Stimulated activated CD8-positive, alpha-beta memory T cell treated with anti-CD3 and anti-CD28 coated beads, Interleukin-15, amount 100 ng/mL, for 24 hours (primary cell): ENCODE results near the gene ARL8A.

Experiments
- DNase-seq: peaks from one replicate; pipeline ENCODE4 v3.0.0-alpha.2; 2020; ENCODE audit warnings: low read depth

Gene ARL8A

DNA sequence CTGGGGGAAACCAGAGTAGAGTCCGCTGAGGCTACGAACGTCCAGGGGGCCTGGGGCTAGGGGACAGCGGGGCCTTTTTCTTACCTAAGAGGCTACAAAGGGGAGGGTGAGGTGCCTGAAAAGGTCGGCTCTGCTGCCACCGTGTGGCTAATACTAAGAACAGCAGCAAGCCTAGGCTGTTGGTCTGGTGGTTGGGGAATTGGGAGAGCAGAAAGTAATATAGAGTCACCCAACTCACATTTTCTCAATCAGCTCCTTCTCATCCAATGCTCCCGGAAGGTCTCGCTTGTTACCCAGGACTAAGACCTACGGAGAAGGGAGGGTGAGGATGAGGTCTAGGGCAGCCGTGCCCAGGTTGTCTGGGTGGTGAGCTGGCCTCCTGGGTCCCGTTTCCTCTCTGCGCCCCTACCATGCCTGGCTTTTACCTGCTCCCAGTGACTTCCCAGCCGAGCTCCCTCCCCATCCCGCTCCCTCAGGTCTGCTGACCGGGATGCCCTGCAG, 9.3 kb downstream of the ARL8A start:
- DNase-seq = no peak

DNA sequence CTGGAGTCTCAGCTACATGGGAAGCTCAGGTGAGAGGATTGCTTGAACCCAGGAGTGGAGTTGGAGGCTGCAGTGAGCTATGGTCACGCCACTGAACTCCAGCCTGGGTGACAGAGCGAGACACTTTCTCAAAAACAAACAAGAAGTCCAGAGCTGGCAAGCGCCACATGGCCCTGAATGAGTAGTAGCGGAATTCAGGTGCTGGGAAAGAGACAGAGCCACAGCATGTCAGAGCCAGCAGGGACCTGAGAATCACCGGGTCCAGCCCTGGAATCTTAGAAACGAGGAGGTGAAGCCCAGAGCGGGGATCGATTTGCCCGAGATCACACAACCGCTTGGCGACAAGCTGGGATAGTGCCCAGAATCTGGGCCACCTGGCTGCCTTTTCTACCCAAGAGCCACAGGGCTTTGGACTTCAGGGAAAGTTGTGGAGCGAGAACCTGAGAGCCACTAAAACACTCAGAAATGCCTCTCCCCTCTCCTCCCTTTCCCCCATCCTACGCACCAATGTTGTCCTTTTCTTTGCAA, 9.8 kb downstream of the ARL8A start:
- no peak for DNase-seq

DNA sequence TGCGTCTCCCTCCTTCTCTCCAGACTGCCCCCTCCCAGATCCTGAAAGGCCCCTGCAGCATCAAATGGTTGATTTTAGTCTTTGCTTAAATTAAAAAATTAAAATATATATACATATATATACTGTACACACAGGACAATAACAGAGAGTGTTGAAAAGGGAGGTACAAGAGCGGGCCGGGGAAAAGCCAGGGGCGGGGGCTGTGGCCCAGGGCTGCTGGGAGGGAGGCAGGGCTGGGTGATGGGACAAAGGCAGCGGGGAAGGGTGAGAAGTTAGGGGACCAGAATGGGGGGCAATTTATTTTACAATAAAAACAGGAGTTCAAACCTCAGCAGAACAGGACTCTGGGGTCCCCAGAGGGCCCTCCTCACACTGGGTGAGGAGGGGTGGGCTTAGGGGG, 10.5 kb downstream of the ARL8A start:
- DNase-seq = no peak

DNA sequence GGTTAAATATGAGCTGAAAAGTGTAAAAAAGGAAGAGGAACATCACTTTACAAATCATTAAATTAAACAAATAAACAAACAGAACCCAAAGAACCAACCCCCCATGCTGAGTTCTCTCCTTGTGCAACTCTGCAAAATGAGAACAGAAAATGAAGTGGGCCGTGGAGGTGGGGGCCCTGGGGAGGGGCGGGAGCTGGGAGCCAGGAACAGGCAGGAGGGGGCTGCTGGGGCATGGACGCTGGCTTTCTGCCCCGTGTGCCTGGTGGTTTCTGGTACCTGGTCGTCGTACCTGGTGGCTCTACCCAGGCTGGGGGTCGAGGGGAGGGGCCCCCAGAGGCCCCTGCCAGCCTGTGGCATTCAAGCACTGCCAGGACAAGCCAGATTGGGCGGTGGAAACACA, 11.0 kb downstream of the ARL8A start:
- no peak for DNase-seq

DNA sequence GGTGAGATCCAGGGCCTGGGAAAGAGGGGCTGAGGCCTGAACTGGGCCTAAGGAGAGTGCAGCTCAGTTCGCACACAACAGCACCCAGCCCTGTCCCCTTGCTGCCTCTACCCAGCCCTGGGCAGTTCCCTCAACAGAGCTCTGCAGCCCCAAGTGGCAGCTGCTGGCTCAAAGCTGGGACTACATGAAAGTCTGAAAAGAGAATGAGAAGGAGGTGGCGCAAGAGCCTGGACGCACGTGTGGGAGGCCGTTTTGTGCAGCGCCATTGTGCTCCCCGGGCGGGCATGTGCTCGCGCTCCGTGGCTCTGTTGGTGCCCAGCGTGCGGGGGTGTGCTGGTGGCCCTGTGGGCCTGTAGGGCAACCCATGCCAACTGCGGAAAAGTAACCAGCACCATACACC, 11.5 kb downstream of the ARL8A start:
- no peak for DNase-seq

DNA sequence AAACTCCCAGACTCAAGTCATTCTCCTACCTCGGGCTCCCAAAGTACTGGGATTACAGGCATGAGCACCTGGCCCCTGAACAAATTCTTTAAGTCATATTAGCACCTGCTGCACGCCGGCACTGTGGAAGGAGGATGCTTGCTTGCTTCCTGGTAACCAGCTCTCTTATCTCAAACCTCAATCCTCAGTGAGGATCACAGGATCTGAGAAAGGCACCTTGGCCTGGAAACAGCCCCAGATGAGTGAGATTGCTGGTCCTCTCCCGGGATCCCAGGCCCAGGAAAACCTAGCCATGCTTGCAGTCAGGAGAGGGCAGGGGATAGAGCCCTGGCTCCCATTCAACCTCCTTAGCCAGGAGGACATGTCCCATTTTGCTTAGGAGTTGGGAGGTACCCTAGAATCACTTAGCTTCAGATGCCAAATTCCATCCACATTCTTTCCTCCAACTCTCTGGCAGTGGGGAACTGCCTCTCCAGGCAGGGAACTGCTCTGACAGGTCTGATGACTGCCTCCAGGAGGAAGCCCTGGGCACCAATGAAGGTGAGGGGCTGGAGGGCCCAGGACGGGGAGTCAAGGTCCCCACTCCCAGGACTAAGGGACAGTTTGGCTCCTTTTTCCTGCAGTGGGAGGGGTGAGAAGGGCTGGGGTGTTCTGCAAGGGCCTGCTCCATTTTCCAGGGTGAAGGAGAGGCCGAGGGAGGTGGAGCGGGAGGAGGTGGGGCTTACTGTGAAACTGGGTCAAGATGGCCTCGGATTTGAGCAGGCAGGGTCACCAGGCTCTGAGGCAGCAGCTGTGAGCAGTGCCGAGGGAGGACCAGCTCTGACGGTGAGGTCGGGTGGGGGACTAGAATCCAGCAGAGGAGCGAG, 12.3 kb downstream of the ARL8A start:
- DNase-seq = no peak

DNA sequence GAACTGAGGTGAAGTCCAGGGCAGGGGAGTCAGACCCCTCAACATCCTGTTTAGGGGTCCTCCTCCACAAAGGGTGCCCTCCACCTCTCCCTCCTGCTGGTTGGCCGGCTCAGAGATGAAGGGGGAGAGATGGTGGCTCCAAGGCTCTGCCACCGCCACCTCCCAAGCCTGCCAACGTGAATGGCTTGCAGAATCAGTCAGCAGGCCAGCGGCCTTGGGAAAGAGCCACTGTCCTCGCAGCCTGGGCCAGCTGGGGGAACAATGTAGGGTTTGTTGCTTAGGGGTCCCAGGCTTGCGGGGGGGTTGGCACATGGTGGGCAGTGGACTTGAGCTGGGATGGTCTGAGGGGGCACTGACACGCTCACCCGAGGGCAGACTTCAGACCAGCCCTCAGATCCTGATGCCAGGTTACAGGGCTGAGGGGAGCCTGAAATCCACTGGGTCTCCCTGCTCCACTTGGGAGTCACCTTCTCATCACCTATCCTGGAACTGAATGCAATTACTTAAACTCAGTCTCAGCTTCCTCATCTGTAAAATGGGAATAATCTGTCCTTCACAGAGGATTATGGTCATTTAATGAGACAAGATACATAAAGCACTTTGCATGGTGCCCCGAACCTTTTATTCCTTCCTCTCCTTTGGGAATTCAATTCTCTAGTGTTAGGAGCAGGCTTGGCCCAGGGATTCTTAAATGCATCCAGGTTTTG, 13.6 kb downstream of the ARL8A start:
- no peak for DNase-seq

DNA sequence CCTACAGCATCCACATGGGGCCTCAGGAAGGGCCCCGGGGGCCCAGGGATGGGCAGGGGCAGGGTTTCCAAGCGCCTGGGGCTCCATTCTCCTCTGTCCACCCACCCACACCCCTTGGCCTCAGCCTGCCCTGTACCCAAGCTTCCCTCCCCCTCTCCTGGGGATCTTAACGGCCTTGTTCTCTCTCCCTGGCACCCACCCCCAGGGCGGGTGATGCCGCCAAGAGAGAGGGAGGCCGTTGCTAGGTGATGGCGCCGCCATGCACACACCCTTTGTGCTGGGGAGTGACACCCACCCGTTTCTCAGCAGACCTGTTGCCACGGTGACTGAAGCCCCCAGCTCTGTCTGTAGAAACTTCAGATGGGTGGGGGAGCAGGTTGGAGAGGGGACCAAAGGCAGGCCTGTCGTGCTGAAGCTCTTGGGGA, 14.2 kb downstream of the ARL8A start:
- no peak for DNase-seq

DNA sequence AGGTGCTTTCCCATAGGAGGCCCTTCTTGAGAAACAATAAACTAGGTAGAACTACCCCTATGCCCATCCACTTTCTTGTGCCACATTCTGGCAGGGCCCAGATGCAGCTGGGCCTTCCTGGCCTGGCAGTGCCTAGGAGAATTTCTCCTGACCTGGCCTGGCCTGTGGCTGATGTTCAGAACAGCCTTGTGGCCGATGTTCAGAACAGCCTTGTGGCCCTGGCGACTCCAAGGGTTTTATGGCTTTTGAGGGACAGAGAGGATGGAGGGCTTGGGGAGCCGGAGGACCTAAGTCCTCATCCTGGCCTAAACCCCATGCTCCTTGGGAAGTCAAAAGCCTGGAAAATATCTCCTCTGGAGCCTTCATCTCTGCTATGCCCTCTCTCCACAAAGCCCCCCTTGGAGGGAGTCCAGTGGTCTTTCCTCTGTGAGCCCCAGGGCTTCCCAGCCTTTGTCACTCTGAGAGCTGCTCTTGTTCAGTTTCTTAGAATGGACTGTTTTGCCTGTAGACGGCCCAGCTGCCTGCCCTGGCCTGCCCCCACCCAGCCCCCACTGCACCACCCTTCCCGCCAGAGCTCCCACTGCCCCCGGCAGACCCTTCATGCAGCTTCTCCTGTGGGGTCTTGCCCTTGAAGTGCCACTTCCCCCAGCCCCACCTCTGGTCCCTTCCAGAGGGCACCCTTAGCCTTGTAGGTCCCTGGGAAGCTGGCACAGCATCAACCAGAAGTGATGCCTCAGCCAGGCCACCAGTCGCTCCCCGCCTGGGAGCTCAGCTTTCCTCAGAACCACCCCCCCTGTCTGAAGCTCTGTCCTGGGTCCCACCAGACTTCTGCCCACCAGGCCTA, 14.9 kb downstream of the ARL8A start:
- DNase-seq = no peak

DNA sequence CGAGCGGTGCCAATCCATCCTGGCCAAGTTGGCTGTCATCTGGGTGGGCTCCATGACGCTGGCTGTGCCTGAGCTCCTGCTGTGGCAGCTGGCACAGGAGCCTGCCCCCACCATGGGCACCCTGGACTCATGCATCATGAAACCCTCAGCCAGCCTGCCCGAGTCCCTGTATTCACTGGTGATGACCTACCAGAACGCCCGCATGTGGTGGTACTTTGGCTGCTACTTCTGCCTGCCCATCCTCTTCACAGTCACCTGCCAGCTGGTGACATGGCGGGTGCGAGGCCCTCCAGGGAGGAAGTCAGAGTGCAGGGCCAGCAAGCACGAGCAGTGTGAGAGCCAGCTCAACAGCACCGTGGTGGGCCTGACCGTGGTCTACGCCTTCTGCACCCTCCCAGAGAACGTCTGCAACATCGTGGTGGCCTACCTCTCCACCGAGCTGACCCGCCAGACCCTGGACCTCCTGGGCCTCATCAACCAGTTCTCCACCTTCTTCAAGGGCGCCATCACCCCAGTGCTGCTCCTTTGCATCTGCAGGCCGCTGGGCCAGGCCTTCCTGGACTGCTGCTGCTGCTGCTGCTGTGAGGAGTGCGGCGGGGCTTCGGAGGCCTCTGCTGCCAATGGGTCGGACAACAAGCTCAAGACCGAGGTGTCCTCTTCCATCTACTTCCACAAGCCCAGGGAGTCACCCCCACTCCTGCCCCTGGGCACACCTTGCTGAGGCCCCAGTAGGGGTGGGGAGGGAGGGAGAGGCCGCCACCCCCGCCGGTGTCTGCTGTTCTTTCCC, 16.5 kb downstream of the ARL8A start:
- no peak for DNase-seq

DNA sequence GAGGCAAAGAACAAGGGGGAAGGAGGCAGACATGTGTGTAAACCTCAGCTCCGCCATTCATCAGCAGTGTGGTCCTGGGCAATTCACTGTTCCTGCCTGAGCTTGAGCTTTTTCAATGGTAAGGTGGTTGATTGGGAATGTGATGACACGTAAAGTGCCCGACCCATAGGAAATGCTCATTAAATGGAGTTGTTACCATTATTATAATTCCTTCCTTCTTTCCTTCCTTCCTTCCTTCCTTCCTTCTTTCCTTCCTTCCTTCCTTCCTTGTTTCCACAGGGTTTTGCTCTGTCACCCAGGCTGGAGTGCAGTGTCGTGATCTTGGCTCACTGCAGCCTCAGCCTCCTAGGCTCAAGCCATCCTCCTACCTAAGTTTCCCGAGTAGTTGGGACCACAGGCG, 17.5 kb downstream of the ARL8A start:
- DNase-seq = no peak

DNA sequence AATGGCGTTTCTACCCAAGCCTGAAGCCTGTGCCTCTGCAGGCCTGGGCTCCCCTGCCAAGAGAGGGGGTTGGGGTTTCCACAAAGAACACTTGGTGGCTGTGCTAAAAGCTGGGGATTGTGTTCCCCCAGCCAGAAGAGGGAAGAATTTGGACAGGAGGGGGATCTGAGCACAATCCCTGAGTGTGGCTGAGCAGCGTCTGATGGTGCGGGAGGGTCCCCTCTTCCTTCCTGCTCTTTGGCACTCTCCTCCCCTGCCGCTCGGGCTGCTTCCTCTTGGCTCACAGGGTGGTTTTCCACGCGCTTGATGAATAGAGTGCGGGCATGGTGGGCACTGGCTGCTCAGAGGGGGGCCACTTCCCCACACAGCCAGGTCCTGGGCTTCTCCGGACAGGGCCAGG, 18.1 kb downstream of the ARL8A start:
- no peak for DNase-seq

DNA sequence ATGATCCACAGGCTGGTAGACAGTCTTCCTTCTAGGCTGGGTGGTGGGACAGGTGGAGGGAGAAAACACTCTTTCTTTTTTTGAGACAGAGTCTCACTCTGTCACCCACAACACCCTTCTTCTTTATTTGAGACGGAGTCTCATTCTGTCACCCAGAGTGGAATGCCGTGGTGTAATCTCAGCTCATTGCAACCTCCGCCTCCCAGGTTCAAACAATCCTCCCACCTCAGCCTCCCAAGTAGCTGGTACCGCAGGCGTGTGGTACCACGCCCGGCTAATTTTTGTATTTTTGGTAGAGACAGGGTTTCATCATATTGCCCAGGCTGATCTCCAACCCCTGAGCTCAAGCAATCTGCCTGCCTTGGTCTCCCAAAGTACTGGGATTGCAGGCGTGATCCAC, 18.9 kb downstream of the ARL8A start:
- DNase-seq = no peak

DNA sequence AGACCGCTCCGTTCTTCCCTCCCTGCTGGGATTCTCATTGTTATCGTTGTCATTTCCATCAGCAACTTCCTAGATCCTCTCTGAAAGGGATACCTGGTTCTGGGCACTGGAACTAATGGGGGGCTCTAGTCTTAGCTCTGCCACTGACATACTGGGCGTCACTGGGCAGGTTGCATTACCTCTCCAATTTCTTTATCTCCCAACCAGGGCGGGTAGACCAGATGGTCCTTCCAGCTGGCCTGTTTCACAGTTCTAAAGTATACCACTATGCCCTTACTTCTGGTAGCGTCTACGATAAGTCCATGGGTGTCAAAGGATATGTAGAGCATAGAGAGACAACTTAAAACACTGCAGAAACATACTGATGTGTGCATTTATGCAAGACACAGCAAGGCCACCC, 20.4 kb downstream of the ARL8A start:
- no peak for DNase-seq

DNA sequence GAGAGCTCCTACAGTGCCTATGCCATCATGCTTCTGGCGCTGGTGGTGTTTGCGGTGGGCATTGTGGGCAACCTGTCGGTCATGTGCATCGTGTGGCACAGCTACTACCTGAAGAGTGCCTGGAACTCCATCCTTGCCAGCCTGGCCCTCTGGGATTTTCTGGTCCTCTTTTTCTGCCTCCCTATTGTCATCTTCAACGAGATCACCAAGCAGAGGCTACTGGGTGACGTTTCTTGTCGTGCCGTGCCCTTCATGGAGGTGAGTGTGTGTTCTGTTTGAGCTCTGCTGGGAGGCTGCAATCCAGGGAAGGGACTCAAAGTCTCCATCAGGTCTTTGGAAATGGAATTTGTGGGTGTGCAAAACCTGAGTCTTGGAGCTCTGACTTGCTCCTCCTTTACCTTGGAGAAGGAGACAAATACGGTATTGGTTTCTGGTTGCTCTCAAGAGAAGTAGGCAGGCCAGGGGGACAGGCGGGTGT, 21.2 kb downstream of the ARL8A start:
- DNase-seq = no peak

DNA sequence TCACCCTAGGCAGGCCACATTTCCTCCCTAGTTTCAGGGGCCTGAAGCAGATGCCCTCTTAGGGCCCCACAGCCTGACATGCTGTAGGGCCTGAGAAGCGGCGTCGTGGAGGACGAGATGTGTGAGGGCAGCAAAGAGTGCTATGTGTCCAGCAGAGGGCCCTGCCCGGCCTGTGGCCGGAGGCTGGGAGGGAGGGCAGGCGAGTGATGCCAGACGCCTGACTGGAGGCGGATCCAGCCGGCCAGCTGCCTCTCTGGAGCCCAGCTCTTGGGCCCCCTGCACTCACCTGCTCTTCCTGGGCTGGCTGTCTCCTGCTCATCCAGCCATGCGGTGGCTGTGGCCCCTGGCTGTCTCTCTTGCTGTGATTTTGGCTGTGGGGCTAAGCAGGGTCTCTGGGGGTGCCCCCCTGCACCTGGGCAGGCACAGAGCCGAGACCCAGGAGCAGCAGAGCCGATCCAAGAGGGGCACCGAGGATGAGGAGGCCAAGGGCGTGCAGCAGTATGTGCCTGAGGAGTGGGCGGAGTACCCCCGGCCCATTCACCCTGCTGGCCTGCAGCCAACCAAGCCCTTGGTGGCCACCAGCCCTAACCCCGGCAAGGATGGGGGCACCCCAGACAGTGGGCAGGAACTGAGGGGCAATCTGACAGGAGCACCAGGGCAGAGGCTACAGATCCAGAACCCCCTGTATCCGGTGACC, 21.8 kb downstream of the ARL8A start, which contains the start of gene GPR37L1:
Gene GPR37L1 (plus strand): TSS at position 279 of the 697 bp plus-strand sequence. CDS start 47 bp downstream, at position 326.
- no peak for DNase-seq

DNA sequence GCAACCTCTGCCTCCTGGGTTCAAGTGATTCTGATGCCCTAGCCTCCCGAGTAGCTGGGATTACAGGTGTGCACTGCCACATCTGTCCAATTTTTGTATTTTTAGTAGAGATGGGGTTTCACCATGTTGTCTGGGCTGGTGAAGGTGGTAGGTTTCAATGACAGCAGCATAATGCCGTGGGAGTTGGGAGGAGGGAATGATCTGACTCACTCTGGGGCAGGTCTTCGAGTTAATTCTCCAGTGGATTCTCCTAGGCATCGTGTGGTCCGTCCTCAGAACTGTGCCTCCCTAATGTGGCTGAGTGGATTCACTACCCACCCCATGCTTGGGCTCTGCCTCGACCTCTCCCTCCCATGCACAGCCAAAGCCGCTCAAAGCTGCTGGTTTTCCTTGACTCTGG, 23.5 kb downstream of the ARL8A start:
- no peak for DNase-seq

DNA sequence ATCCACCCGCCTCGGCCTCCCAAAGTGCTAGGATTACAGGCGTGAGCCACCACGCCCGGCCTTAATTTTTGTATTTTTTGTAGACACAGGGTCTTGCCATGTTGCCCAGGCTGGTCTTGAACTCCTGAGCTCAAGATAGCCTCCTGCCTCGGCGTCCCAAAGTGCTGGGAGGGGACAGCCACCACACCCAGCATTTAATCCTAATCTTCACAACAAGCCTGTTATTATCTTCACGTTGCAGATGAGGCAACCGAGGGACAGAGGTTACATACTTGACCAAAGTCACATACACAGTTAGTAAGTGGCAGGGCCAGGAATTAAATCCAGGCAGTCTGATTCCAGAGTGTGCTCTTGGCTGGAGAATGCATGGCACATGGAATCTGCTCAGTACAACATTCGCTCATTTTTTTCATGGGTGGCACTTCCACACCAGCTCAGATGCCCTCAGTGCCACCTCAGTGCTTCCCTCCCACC, 26.6 kb downstream of the ARL8A start:
- DNase-seq = no peak

DNA sequence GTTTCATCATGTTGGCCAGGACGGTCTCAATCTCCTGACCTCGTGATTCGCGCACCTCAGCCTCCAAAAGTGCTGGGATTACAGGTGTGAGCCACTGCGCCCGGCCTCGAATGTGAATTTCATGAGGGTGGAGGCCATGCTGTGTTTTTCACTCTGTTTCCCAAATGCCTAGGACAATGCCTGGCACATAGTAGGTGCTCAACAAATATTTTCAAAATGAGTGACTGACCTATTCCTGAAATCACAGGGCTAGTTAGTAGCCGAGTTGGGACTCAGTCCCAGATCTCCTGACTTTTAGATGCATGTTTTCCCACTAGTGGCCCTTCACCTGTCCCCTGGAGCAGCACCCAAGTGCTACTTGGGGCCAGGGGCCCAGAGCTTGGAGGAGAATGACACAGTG, 28.2 kb downstream of the ARL8A start:
- no peak for DNase-seq

DNA sequence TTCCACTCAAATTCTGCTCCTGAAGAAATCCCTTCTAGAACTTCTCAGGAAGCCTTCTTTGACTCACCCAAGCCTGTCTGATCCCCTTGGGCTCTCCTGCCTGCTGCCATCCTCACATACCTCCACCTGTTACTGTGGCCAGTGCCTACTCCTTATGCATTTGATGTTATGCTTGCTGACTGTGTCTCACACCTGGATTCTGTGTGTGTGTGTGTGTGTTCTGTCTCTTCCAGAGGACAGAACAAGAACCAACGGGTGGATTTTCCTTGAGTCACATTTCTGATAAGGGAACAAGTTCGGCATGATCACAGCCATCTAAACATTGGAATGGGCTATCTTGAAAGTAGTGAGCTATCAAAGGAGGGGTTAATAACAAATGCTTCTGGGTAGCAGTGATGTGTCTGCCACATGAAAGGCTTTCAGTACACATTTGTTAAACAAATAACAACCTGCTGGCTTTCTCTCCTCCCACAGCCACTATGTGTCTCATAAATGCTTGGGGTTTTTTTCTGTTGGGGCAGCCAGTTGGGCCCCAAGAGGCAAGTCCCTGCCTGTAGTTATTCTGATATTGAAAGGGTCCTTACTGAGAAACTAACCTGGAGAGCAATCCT, 30.7 kb downstream of the ARL8A start:
- no peak for DNase-seq
